ENCODE measurements around the gene GPATCH8. TPM values are rescaled to one million over a fixed set of nuclear protein-coding genes. Genes with fewer than 3 reads are reported as not detected.
A peak's percentile ranks its signal among the peaks of the same experiment; 100 is the strongest.

GPATCH8 gene
- total and polyA plus RNA-seq, 4 donors = 36.0 to 42.0 (median 36.9) TPM

DNA sequence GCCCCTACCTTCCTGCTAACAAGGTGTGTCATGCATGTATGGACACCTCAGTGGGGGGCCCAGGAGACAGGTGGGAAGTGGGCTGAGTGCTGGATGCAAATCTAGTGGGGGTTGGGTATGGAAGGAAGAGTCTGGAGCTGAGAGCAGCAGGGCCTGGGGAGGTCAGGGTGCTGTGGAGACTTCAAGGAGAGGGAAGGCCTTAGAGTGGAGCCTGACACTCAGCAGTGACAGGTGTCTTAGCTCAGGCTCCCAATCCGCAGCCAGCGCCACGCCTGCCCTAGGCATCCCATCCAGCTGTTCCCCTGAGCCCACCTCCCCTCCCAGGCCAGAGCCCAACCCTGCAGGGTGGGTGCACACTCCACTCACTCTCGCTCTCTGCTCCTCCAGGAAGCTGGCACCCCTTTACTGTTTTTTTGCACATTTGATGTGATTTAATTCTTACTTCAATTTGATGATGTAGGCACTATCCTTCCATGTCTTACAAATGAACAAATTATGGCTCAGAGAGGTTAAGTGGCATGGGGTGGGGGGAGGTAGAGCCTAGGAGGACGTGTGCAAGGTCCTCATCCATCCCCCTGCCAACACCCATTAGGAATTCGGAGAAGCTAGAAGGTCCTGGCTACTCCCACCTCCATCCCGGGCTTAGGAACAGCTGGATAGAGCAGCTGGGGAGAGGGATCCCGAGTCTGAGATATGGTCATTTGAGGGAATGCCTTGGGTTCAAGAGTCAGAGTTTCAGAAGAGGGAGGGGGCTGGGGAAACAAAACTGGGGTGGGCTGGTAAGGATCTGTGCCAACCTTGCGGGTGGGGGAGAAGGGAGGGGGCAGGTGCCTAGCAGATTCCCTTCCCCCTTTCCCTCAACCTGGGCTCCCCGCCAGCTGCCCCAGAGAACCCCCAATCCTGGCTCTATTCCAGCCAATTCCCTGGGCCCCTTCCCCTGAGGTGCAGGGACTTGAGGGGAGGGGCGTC lies 141.6 kb downstream of the GPATCH8 start:
- peak overlapping the region; percentile 31 for H3K27ac ChIP-seq (ENCODE audit: low read depth, low read length)
- H3K9me3 ChIP-seq (ENCODE audit: control insufficient read depth, insufficient read depth, low read length) = no peaks in the 10 kb centered on the region
- H3K4me3 ChIP-seq (ENCODE audit: low read depth, low read length) = peak overlapping the region; percentile 73
- H3K27me3 ChIP-seq (ENCODE audit: control insufficient read depth, insufficient read depth, low read length) = no peaks in the 10 kb centered on the region
- DNase-seq (ENCODE audit: low read depth in 4 of 6, low spot score in 6 of 6) = peak in 2 of 6 donors; percentile 80
- peaks cover 32% of the 10 kb centered on the region for H3K36me3 ChIP-seq (ENCODE audit: control insufficient read depth, insufficient read depth, low read length)
- WGBS (ENCODE audit: insufficient coverage) = 43% methylated on average over 3 of the region's 11 CpGs
- H3K4me1 ChIP-seq (ENCODE audit: control insufficient read depth, insufficient read depth, low read length) = peaks cover 32% of the 10 kb centered on the region

DNA sequence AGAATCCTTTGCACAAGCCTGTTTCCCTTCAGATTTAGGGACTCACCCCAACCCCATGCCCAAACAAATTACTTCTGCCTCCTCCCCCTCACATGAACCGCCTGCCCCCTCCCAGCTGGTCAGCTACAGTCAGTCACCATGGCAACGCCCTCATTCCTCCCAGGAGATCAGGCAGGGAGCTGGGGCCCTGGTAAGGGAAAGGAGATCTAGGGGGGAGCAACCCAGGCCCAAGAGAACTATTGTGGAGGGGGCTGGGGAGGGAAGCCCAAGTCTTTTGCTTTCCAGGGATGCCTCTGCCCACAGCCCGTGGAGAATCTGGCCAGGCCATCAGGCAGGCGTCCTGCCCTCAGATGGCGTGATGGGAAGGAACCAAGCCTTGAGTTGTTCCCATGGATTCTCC lies 142.4 kb downstream of the GPATCH8 start:
- no peaks in the 10 kb centered on the region for H3K27me3 ChIP-seq (ENCODE audit: control insufficient read depth, insufficient read depth, low read length)
- 14% methylated on average over 4 of the region's 5 CpGs for WGBS (ENCODE audit: insufficient coverage)
- H3K4me3 ChIP-seq (ENCODE audit: low read depth, low read length) = no peak overlapping the region
- peaks cover 40% of the 10 kb centered on the region for H3K36me3 ChIP-seq (ENCODE audit: control insufficient read depth, insufficient read depth, low read length)
- H3K27ac ChIP-seq (ENCODE audit: low read depth, low read length) = peak overlapping the region; percentile 40
- DNase-seq (ENCODE audit: low read depth in 4 of 6, low spot score in 6 of 6) = peak in 2 of 6 donors; percentile 64 to 79
- H3K9me3 ChIP-seq (ENCODE audit: control insufficient read depth, insufficient read depth, low read length) = no peaks in the 10 kb centered on the region
- peaks cover 32% of the 10 kb centered on the region for H3K4me1 ChIP-seq (ENCODE audit: control insufficient read depth, insufficient read depth, low read length)

DNA sequence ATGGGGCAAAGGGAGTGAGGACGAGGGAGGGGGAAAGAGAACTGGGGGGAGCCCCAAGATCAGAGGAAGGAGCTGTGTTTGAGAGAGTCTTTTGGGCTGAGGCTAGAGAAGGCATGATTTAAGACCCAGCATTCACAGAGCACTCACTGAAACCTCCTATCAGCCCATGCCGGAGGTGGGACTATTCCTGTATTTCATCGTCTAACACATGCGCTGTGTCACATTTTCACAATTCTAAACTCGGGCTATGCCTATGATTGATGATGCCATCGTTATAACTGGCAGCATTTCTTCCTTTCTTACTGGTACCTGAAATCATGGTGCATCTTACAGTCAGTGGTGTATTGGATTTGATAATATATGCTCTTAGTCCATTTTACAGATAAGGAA lies 143.1 kb downstream of the GPATCH8 start:
- DNase-seq (ENCODE audit: low read depth in 4 of 6, low spot score in 6 of 6) = no peak
- Histone ChIP-seq H3K4me3 (ENCODE audit: low read depth, low read length) (no peak overlapping the region), H3K4me1 (ENCODE audit: control insufficient read depth, insufficient read depth, low read length) (peaks cover 36% of the 10 kb centered on the region), H3K27me3 (ENCODE audit: control insufficient read depth, insufficient read depth, low read length) (no peaks in the 10 kb centered on the region), H3K27ac (ENCODE audit: low read depth, low read length) (no peak overlapping the region), H3K36me3 (ENCODE audit: control insufficient read depth, insufficient read depth, low read length) (peaks cover 47% of the 10 kb centered on the region), H3K9me3 (ENCODE audit: control insufficient read depth, insufficient read depth, low read length) (no peaks in the 10 kb centered on the region)
- WGBS (ENCODE audit: insufficient coverage) = 0% methylated on average over 1 of the region's 6 CpGs

DNA sequence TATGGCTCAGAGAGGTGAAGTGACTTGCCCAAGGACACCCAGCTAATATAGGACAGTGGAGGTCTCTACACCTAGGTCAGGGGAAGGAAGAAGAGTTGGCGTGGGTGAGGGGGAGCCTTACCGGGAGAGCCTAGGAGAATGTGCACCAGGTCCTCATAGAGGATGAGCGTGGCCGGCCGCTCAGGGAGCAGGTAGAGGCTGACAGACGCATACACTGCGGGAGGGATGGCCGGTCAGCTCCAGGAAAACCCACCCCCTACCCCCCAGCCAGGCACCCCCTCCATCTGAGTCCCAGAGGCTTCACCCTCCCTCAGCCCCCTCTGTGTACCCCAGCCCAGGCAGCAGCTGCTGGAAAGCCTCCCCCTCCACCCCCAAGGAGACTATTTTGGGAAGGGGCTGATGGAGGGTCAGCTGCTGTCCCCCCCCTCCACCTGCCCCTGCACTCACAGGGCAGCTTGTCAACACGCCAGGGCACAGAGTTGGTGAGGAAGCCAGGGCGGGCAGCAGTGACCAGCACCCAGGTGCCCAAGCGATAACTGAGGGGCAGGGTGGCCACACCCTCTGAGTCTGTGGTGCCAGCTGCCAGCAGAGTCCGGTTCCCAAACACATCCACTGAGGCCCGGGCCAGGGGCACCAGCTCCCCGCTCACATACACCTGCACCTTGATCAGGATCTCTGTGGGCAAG lies 143.6 kb downstream of the GPATCH8 start:
- Histone ChIP-seq H3K27me3 (ENCODE audit: control insufficient read depth, insufficient read depth, low read length) (no peaks in the 10 kb centered on the region), H3K4me3 (ENCODE audit: low read depth, low read length) (no peak overlapping the region), H3K4me1 (ENCODE audit: control insufficient read depth, insufficient read depth, low read length) (peaks cover 40% of the 10 kb centered on the region), H3K9me3 (ENCODE audit: control insufficient read depth, insufficient read depth, low read length) (no peaks in the 10 kb centered on the region), H3K27ac (ENCODE audit: low read depth, low read length) (no peak overlapping the region), H3K36me3 (ENCODE audit: control insufficient read depth, insufficient read depth, low read length) (peaks cover 51% of the 10 kb centered on the region)
- DNase-seq (ENCODE audit: low read depth in 4 of 6, low spot score in 6 of 6) = no peak
- 84% methylated on average over 5 of the region's 14 CpGs for WGBS (ENCODE audit: insufficient coverage)

DNA sequence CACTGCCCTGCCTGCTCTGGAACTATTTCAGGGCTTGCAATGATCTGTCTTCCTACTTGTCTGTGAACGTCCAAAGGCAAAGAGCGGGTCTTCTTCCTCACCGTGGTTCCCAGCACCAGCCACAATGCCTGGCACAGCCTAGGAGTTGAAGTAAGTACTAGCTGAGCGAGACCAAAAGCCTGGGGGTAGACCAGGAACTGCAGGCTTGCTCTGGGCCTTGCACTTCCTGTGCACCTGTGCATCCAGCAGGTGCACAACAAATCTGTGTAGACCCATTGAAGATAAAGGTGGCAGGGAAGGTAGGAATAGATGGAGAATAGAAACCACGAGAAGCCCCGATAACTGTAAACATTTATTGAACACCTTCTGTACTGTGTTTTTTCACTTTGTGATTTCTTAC lies 144.2 kb downstream of the GPATCH8 start:
- DNase-seq (ENCODE audit: low read depth in 4 of 6, low spot score in 6 of 6) = no peak
- no peaks in the 10 kb centered on the region for H3K27me3 ChIP-seq (ENCODE audit: control insufficient read depth, insufficient read depth, low read length)
- H3K4me3 ChIP-seq (ENCODE audit: low read depth, low read length) = no peak overlapping the region
- no peaks in the 10 kb centered on the region for H3K9me3 ChIP-seq (ENCODE audit: control insufficient read depth, insufficient read depth, low read length)
- peaks cover 41% of the 10 kb centered on the region for H3K4me1 ChIP-seq (ENCODE audit: control insufficient read depth, insufficient read depth, low read length)
- WGBS (ENCODE audit: insufficient coverage) = 68% methylated on average over 4 of the region's 6 CpGs
- peaks cover 55% of the 10 kb centered on the region for H3K36me3 ChIP-seq (ENCODE audit: control insufficient read depth, insufficient read depth, low read length)
- H3K27ac ChIP-seq (ENCODE audit: low read depth, low read length) = no peak overlapping the region

DNA sequence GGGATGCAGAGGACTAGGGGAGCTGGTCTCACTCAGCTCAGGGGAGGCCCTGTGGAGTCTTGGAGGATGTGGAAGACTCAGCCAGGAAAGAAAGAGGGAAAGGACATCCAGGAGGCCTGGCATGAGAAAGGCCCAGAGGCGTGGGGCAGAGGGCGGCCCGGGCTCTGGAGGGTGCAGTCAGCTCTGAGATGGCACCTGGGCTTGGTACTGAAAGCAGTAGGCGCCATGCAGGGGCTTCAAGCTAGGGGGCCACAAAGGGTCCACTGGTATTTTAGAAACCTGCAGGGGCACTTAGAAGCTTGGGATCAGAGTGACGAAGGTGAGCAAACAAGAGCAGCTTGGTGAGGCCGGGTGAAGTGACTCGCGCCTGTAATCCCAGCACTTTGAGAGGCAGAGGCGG lies 145.1 kb downstream of the GPATCH8 start:
- Histone ChIP-seq H3K27ac (ENCODE audit: low read depth, low read length) (no peak overlapping the region), H3K4me1 (ENCODE audit: control insufficient read depth, insufficient read depth, low read length) (peaks cover 46% of the 10 kb centered on the region), H3K36me3 (ENCODE audit: control insufficient read depth, insufficient read depth, low read length) (peaks cover 64% of the 10 kb centered on the region), H3K9me3 (ENCODE audit: control insufficient read depth, insufficient read depth, low read length) (no peaks in the 10 kb centered on the region), H3K27me3 (ENCODE audit: control insufficient read depth, insufficient read depth, low read length) (no peaks in the 10 kb centered on the region), H3K4me3 (ENCODE audit: low read depth, low read length) (no peak overlapping the region)
- WGBS (ENCODE audit: insufficient coverage) = 86% methylated on average over 9 of the region's 9 CpGs
- no peak for DNase-seq (ENCODE audit: low read depth in 4 of 6, low spot score in 6 of 6)

DNA sequence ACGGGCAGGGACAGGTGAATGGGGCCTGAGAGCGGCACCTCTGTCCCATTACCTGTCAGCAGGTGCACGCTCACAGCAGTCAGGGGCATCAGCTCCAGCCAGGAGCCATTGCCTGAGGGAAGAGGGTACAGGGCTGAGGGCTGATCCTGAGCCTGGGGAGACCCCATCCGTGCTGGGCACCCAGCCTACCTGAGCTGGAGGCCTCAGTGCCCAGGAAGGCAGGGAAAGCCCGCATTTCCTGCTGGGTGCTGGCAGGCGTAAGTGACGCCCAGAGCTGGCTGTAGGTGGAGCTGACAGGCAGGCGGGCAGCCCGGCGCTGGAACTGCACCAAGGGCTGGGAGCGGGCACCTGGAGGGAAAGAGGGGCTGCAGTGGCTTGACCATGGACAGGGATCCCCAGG lies 147.0 kb downstream of the GPATCH8 start:
- H3K36me3 ChIP-seq (ENCODE audit: control insufficient read depth, insufficient read depth, low read length) = peaks cover 80% of the 10 kb centered on the region
- H3K27ac ChIP-seq (ENCODE audit: low read depth, low read length) = no peak overlapping the region
- no peaks in the 10 kb centered on the region for H3K27me3 ChIP-seq (ENCODE audit: control insufficient read depth, insufficient read depth, low read length)
- WGBS (ENCODE audit: insufficient coverage) = 86% methylated on average over 11 of the region's 11 CpGs
- H3K4me1 ChIP-seq (ENCODE audit: control insufficient read depth, insufficient read depth, low read length) = peaks cover 41% of the 10 kb centered on the region
- H3K4me3 ChIP-seq (ENCODE audit: low read depth, low read length) = no peak overlapping the region
- DNase-seq (ENCODE audit: low read depth in 4 of 6, low spot score in 6 of 6) = no peak
- no peaks in the 10 kb centered on the region for H3K9me3 ChIP-seq (ENCODE audit: control insufficient read depth, insufficient read depth, low read length)

DNA sequence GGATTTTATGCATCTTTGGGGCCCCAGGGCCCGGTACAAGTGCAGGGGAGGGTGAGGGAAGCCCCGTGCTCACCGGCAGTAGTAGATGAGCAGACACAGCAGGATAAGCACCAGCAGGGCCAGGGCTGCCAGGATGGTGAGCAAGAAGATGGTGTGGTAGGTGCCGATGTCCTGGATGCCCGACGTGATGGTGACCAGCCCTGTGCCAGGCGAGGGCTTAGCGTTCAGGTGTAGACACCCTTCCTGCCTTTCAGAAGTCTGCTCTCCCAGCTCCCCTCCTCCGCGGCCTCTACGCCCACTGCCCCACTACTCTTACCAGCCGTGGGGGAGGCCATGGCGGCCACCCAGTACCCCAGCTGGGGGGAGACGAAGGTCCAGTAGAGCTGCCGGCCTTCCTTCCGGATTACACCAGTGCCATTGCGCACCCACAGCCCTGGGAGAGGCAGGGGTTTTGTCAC lies 147.5 kb downstream of the GPATCH8 start:
- 88% methylated on average over 14 of the region's 17 CpGs for WGBS (ENCODE audit: insufficient coverage)
- no peak overlapping the region for H3K27ac ChIP-seq (ENCODE audit: low read depth, low read length)
- peaks cover 81% of the 10 kb centered on the region for H3K36me3 ChIP-seq (ENCODE audit: control insufficient read depth, insufficient read depth, low read length)
- no peaks in the 10 kb centered on the region for H3K9me3 ChIP-seq (ENCODE audit: control insufficient read depth, insufficient read depth, low read length)
- peaks cover 40% of the 10 kb centered on the region for H3K4me1 ChIP-seq (ENCODE audit: control insufficient read depth, insufficient read depth, low read length)
- DNase-seq (ENCODE audit: low read depth in 4 of 6, low spot score in 6 of 6) = no peak
- H3K4me3 ChIP-seq (ENCODE audit: low read depth, low read length) = no peak overlapping the region
- H3K27me3 ChIP-seq (ENCODE audit: control insufficient read depth, insufficient read depth, low read length) = no peaks in the 10 kb centered on the region

DNA sequence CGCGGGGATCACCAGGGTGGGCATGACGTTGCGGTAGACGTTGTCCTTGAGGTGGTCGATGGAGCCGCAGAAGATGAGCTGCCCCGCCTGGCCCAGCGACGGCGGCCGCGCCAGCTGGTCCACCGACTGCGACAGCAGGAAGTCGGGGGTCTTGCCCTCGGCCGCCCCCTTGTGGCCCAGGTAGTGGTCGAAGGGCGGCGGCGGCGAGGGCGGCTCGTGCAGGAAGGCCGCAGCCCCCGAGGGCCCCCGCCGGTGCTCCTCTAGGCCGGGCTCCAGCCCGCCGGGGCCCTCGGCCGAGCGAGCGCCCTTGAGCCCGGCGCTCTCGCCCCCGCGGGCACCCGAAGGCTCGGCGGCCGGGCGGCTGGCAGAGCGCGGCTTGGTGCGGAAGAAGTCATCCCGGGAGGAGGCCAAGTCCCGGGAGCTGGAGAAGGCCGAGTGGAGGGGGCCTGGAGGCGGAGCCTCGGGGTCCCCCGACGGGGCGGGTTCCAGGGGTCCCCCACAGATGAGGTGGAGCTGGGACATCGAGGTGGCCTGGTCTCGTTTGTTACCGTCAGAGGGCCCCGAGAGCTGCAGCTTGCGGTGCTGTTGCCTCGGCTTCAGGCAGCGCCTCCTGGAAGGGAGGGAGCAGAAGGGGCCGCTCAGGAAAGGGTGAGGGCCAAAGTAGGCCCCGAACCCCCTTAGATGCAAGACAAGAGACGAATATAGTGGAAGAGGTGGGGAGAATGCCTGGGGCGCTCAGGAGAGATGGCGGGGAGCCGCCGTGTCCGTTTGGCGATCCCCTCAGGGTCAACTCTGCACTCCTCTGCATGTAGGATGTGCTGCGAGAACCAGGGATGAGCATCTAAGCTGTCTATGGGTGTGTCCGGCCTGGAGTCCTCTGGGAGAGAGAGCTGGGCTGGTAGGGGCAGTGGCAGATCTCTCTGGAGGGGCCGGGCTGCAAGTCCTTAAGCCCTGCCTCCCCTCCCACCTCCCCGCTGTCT lies 148.3 kb downstream of the GPATCH8 start:
- Histone ChIP-seq H3K4me1 (ENCODE audit: control insufficient read depth, insufficient read depth, low read length) (peaks cover 38% of the 10 kb centered on the region), H3K27me3 (ENCODE audit: control insufficient read depth, insufficient read depth, low read length) (no peaks in the 10 kb centered on the region), H3K27ac (ENCODE audit: low read depth, low read length) (no peak overlapping the region), H3K36me3 (ENCODE audit: control insufficient read depth, insufficient read depth, low read length) (peaks cover 87% of the 10 kb centered on the region), H3K9me3 (ENCODE audit: control insufficient read depth, insufficient read depth, low read length) (no peaks in the 10 kb centered on the region), H3K4me3 (ENCODE audit: low read depth, low read length) (no peak overlapping the region)
- peak in 2 of 6 donors; percentile 51 for DNase-seq (ENCODE audit: low read depth in 4 of 6, low spot score in 6 of 6)
- 50% methylated on average over 77 of the region's 77 CpGs for WGBS (ENCODE audit: insufficient coverage)

Data from spinal cord (tissue), 10 donors.